PC-3 (cell line): ENCODE results near the gene MAMDC4. TPM values are rescaled to one million over a fixed set of nuclear protein-coding genes. Genes with fewer than 3 reads are reported as not detected.

ENCODE experiments used
- ATAC-seq: fragments of 200-7000 bp; cut with Tn5 transposase; 2 replicates; pipeline ENCODE4 v1.9.1; 2020; ENCODE audit warnings: mild to moderate bottlenecking, moderate library complexity
- BruUV-seq: library from RNA; stranded (reverse); fragments of 400-500 nt; replicated peaks from 2 replicates; lab custom pipeline; 2021; lab: Mats Ljungman, UMichigan
- CTCF ChIA-PET: fragments of 300-600 bp; sonication (Branson Sonifier 250); formaldehyde crosslinking; loops from one replicate; lab custom pipeline; 2022; ENCODE audit warnings: antibody characterized with exemption; lab: Charles Lee
- POLR2A ChIA-PET: fragments of 300-600 bp; sonication (Branson Sonifier 250); formaldehyde crosslinking; loops from one replicate; lab custom pipeline; 2022; ENCODE audit warnings: antibody characterized with exemption; ENCODE audit not compliant: unreplicated experiment; lab: Charles Lee
- DNase-seq: peaks from one replicate; pipeline ENCODE4 v3.0.0-alpha.2; 2015
- H2AFZ ChIP-seq: fragments of 300-600 bp; sonication (generic); 2 replicates; pipeline ENCODE4 v1.6.0; 2016; ENCODE audit warnings: antibody characterized with exemption, low read length
- H3F3A ChIP-seq: fragments of 300-600 bp; sonication (generic); one replicate; pipeline ENCODE4 v1.6.0; 2017; ENCODE audit warnings: antibody characterized with exemption, low read length, control low read depth, mild to moderate bottlenecking; ENCODE audit not compliant: unreplicated experiment
- H3K27ac ChIP-seq: fragments of 300-600 bp; sonication (generic); 2 replicates; pipeline ENCODE4 v1.5.1; 2016; ENCODE audit warnings: mild to moderate bottlenecking, low read length
- H3K27me3 ChIP-seq: fragments of 300-600 bp; sonication (generic); 2 replicates; pipeline ENCODE4 v1.6.1; 2016; ENCODE audit warnings: low read length, mixed read lengths
- H3K36me3 ChIP-seq: fragments of 300-600 bp; sonication (generic); 2 replicates; pipeline ENCODE4 v1.6.1; 2016; ENCODE audit warnings: low read depth, mixed run types, low read length, mixed read lengths
- H3K4me1 ChIP-seq: fragments of 300-600 bp; sonication (generic); 2 replicates; pipeline ENCODE4 v1.5.1; 2016; ENCODE audit warnings: low read length; ENCODE audit not compliant: insufficient read depth
- H3K4me2 ChIP-seq: fragments of 300-600 bp; sonication (generic); 2 replicates; pipeline ENCODE4 v1.6.0; 2016; ENCODE audit warnings: low read length
- H3K4me3 ChIP-seq: fragments of 300-600 bp; sonication (generic); 2 replicates; pipeline ENCODE4 v1.5.1; 2016; ENCODE audit warnings: mild to moderate bottlenecking, low read length, mixed read lengths
- H3K79me2 ChIP-seq: fragments of 300-600 bp; sonication (generic); 2 replicates; pipeline ENCODE4 v1.6.1; 2017; ENCODE audit warnings: low read length, mixed read lengths
- H3K9ac ChIP-seq: fragments of 300-600 bp; sonication (generic); 2 replicates; pipeline ENCODE4 v1.6.0; 2016; ENCODE audit warnings: mild to moderate bottlenecking, low read length
- H3K9me2 ChIP-seq: fragments of 300-600 bp; sonication (generic); replicated peaks from 2 replicates; pipeline ENCODE4 v1.6.1; 2016; ENCODE audit warnings: mixed run types, low read length, mixed read lengths
- H3K9me3 ChIP-seq: fragments of 300-600 bp; sonication (generic); 2 replicates; pipeline ENCODE4 v1.6.1; 2016; ENCODE audit warnings: low read length, mixed read lengths
- H4K20me1 ChIP-seq: fragments of 300-600 bp; sonication (generic); 2 replicates; pipeline ENCODE4 v1.6.1; 2016; ENCODE audit warnings: low read length, mixed read lengths
- CTCF ChIP-seq: fragments of 300-600 bp; sonication (generic); conservative IDR thresholded peaks from 2 replicates; pipeline ENCODE4 v1.5.1; 2017; ENCODE audit warnings: antibody characterized with exemption, low read depth, mild to moderate bottlenecking, low read length
- EZH2 ChIP-seq: fragments of 300-600 bp; sonication (generic); IDR thresholded peaks from one replicate; pipeline ENCODE4 v1.6.1; 2017; ENCODE audit warnings: antibody characterized with exemption, mild to moderate bottlenecking, low read length; ENCODE audit not compliant: unreplicated experiment
- EZH2phosphoT487 ChIP-seq: fragments of 300-600 bp; sonication (generic); IDR thresholded peaks from 2 replicates; pipeline ENCODE4 v1.6.1; 2018; ENCODE audit warnings: mild to moderate bottlenecking, antibody characterized with exemption, low read length, borderline replicate concordance
- intact Hi-C: fragments of 100-400 bp; cut with micrococcal nuclease; formaldehyde crosslinking; loops from 2 replicates; pipeline ENCODE4 v1.9.0; 2023
- total RNA-seq: library from RNA; depleted of rRNA; stranded (reverse); fragments of >200 nt; gene quantifications from 2 replicates; pipeline ENCODE4 v1.2.3, GENCODE V29; 2014

The MAMDC4 gene
- total RNA-seq, 1 experiment from 2014 or later, result 3.0 TPM

- TF ChIP-seq CTCF (no peak), EZH2phosphoT487 (no peak), EZH2 (no peak)
- H3K27ac ChIP-seq, result no peak overlapping the region
- H3K79me2 ChIP-seq, result peaks cover 66% of the 10 kb centered on the region
- H3K9me2 ChIP-seq, result no peaks in the 10 kb centered on the region
- peaks cover 8% of the 10 kb centered on the region; the same call in 1 of the 2 replicates for H3K36me3 ChIP-seq
- H2AFZ ChIP-seq, result 0 out of 2 replicates have a peak overlapping the region, but pooled peaks have one; percentile 42
- BruUV-seq, result no TSS peak
- H3K4me3 ChIP-seq, result peak overlapping the region; percentile 72
- ChIA-PET POLR2A (no interaction called here), CTCF (no interaction called here)
- ATAC-seq (peak; percentile 18), DNase-seq (no peak)
- no peaks in the 10 kb centered on the region for H3F3A ChIP-seq
- H3K4me2 ChIP-seq, result peak overlapping the region; percentile 93
- peaks cover 7% of the 10 kb centered on the region; the same call in 1 of the 2 replicates for H4K20me1 ChIP-seq
- no peaks in the 10 kb centered on the region for H3K27me3 ChIP-seq
- peaks cover 17% of the 10 kb centered on the region for H3K4me1 ChIP-seq
- intact Hi-C loops, result no loop called here
- H3K9me3 ChIP-seq, result no peaks in the 10 kb centered on the region
- H3K9ac ChIP-seq, result peak overlapping the region; percentile 86
Measured at GRCh38 chr9:136808075-136808805, 43.9 kb upstream of the MAMDC4 start.

DNA sequence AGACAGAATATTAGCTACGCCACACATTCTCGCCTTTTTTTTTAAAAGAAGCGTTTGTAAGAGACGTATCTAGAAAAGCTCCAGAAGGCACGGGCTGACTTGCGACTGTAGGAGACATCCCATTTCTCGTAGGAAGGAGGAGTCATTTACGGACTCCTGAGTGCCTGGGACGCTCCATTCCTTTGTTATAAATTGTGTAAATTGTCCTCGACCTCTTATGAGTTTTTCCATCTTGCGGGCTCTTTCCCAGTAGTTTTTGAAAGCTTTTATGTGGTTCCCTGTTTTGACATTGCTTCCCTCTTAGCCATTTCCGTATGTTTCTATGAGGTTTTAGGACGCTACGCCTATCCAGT lies 43.4 kb upstream of the MAMDC4 start:
- peaks cover 17% of the 10 kb centered on the region for H3K4me1 ChIP-seq
- H3K9ac ChIP-seq, result peak overlapping the region; percentile 86
- H2AFZ ChIP-seq, result no peak overlapping the region
- H4K20me1 ChIP-seq, result peaks cover 7% of the 10 kb centered on the region; the same call in 1 of the 2 replicates
- H3K79me2 ChIP-seq, result peaks cover 69% of the 10 kb centered on the region
- H3K9me2 ChIP-seq, result no peaks in the 10 kb centered on the region
- no peaks in the 10 kb centered on the region for H3K27me3 ChIP-seq
- no peak for ATAC-seq
- no peak for DNase-seq
- H3F3A ChIP-seq, result no peaks in the 10 kb centered on the region
- H3K36me3 ChIP-seq, result peaks cover 8% of the 10 kb centered on the region; the same call in 1 of the 2 replicates
- ChIA-PET CTCF (no interaction called here), POLR2A (no interaction called here)
- H3K27ac ChIP-seq, result no peak overlapping the region
- peak overlapping the region; percentile 72 for H3K4me3 ChIP-seq
- H3K4me2 ChIP-seq, result peak overlapping the region; percentile 93
- intact Hi-C loops, result no loop called here
- BruUV-seq, result TSS peak; percentile 57
- H3K9me3 ChIP-seq, result no peaks in the 10 kb centered on the region
- TF ChIP-seq EZH2, result no peak
- TF ChIP-seq EZH2phosphoT487, result no peak
- TF ChIP-seq CTCF, result no peak
